ENCODE results near the gene PPP6R3. TPM values are rescaled to one million over a fixed set of nuclear protein-coding genes. Genes with fewer than 3 reads are reported as not detected.
"Not testable (repeated sequence)": the region's sequence is repeated elsewhere in the genome, so short reads cannot be mapped to it uniquely, and the experiment has no call there.

PPP6R3 gene
- total and polyA plus RNA-seq, 2 of the 13 experiments (the other 11 are each of a cell fraction or from before 2014, with no cell fraction given): 41.2 to 83.4 TPM

DNA sequence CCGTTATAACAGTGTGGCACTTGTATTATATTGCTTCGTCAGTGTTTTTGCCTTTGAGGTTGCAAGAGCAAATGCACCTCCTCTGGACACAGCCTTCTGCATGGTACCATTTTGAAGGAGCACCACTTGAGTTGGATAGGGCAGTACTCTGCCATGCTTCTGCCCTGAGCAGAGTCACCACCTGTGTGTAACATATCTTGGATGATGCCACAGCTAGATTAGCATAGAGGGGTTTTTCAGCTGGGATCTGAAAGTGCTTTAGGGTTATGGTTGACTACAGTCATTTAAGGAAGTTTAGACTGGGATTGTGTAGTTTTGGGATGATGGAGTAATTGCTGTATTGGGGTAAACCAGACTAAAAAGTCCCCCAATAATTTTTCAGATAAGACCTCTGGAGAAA lies 78.8 kb downstream of the PPP6R3 start:
- Histone ChIP-seq H3K4me3 (replicated peaks in 1 of 3; ENCODE audit: insufficient read depth in 1 of 3, low read depth in 2 of 3, low read length in 3 of 3) (no peak overlapping the region), H3K27ac (ENCODE audit: extremely low read length, insufficient read depth, low read length) (no peak overlapping the region), H3K27me3 (ENCODE audit: control insufficient read depth in 1 of 2, insufficient read depth in 2 of 2, low read length in 2 of 2) (no peaks in the 10 kb centered on the region), H3K4me1 (ENCODE audit: insufficient read depth, low read length) (0 out of 2 replicates have a peak, but pooled peaks cover 6% of the 10 kb centered on the region), H3K79me2 (ENCODE audit: insufficient read depth, low read length) (peaks cover 44% of the 10 kb centered on the region), H3K4me2 (ENCODE audit: low read depth, low read length) (no peak overlapping the region), H4K20me1 (ENCODE audit: insufficient read depth, low read length) (peaks cover 7% of the 10 kb centered on the region), H3K36me3 (replicated peaks in 1 of 2; ENCODE audit: control insufficient read depth in 1 of 2, insufficient read depth in 2 of 2, low read length in 2 of 2) (peaks cover 19 to 72% of the 10 kb centered on the region in 2 experiments), H2AFZ (ENCODE audit: low read length) (no peak overlapping the region), H3K9me3 (ENCODE audit: low read length) (no peaks in the 10 kb centered on the region), H3K9ac (ENCODE audit: insufficient read depth, low read depth, low read length) (no peak overlapping the region)
- POLR2A ChIA-PET: no interaction called here
- BruUV-seq (replicated peaks): no TSS peak
- 100% methylated on average over 2 of the region's 2 CpGs for WGBS (ENCODE audit: low lambda C conversion rate)
- no peak for TF ChIP-seq ZNF746 (CRISPR knock-in tag; IDR thresholded peaks at IDR 0.05)
- no peak for TF ChIP-seq ZNF616 (CRISPR knock-in tag; IDR thresholded peaks at IDR 0.05; ENCODE audit: low read depth)
- TF ChIP-seq, protein P1, sequence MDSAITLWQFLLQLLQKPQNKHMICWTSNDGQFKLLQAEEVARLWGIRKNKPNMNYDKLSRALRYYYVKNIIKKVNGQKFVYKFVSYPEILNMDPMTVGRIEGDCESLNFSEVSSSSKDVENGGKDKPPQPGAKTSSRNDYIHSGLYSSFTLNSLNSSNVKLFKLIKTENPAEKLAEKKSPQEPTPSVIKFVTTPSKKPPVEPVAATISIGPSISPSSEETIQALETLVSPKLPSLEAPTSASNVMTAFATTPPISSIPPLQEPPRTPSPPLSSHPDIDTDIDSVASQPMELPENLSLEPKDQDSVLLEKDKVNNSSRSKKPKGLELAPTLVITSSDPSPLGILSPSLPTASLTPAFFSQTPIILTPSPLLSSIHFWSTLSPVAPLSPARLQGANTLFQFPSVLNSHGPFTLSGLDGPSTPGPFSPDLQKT (CRISPR knock-in tag; IDR thresholded peaks at IDR 0.05; ENCODE audit: borderline replicate concordance): no peak
- no peak for TF ChIP-seq SOX5 (CRISPR knock-in tag; IDR thresholded peaks at IDR 0.05; ENCODE audit: borderline replicate concordance)
- TF ChIP-seq ZNF317 (CRISPR knock-in tag; IDR thresholded peaks at IDR 0.05): no peak
- TF ChIP-seq PAWR (CRISPR knock-in tag; IDR thresholded peaks at IDR 0.05; ENCODE audit: borderline replicate concordance): no peak
- CTCF ChIA-PET (ENCODE audit: low intra/inter-chr PET ratio, low total read pairs): no interaction called here
- FAIRE-seq (no peak), ATAC-seq (no peak), DNase-seq (ENCODE audit: low spot score) (no peak)
- intact Hi-C loops (cut with micrococcal nuclease; ENCODE audit: unreplicated experiment) (no loop called here), in situ Hi-C loops (cut with HindIII; ENCODE audit: extremely low pct_ligation_motif_present, low pct_unique_long_range_greater_than_20kb) (no loop called here)

DNA sequence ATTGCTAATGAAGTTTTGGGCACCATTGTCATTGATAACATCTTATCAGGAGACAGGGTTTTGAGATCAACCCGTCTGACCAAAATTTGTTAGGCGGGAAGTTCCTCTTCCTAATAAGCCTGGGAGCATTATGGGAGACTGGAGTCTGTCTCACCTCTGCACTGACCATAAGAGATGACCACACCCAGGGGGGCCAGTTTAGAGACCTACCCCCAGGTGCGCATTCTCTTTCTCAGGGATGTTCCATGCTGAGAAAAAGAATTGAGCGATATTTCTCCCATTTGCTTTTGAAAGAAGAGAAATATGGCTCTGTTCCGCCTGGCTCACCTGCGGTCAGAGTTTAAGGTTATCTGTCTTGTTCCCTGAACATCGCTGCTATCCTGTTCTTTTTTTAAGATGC lies 80.0 kb downstream of the PPP6R3 start:
- in situ Hi-C loops (cut with HindIII; ENCODE audit: extremely low pct_ligation_motif_present, low pct_unique_long_range_greater_than_20kb); CTCF ChIA-PET (ENCODE audit: low intra/inter-chr PET ratio, low total read pairs); H3K27ac ChIP-seq (ENCODE audit: extremely low read length, insufficient read depth, low read length); H3K4me3 ChIP-seq (replicated peaks in 1 of 3; ENCODE audit: insufficient read depth in 1 of 3, low read depth in 2 of 3, low read length in 3 of 3); H3K9ac ChIP-seq (ENCODE audit: insufficient read depth, low read depth, low read length); FAIRE-seq; H3K4me1 ChIP-seq (ENCODE audit: insufficient read depth, low read length); H3K27me3 ChIP-seq (ENCODE audit: control insufficient read depth in 1 of 2, insufficient read depth in 2 of 2, low read length in 2 of 2); BruUV-seq (replicated peaks); H4K20me1 ChIP-seq (ENCODE audit: insufficient read depth, low read length); DNase-seq (ENCODE audit: low spot score); H3K4me2 ChIP-seq (ENCODE audit: low read depth, low read length); POLR2A ChIA-PET; H2AFZ ChIP-seq (ENCODE audit: low read length); ATAC-seq; intact Hi-C loops (cut with micrococcal nuclease; ENCODE audit: unreplicated experiment); H3K9me3 ChIP-seq (ENCODE audit: low read length): not testable (repeated sequence)
- Histone ChIP-seq H3K79me2 (ENCODE audit: insufficient read depth, low read length) (peaks cover 35% of the 10 kb centered on the region), H3K36me3 (replicated peaks in 1 of 2; ENCODE audit: control insufficient read depth in 1 of 2, insufficient read depth in 2 of 2, low read length in 2 of 2) (peaks cover 18 to 68% of the 10 kb centered on the region in 2 experiments)
- WGBS (ENCODE audit: low lambda C conversion rate): 96% methylated on average over 5 of the region's 7 CpGs
